ENCODE measurements around the gene BLM.

Gene BLM

GRCh38 chr15:90774731-90775514, 57.8 kb downstream of the BLM start:
- Histone ChIP-seq H3K4me3 (ENCODE audit: low read depth, low read length) (no peak overlapping the region), H3K9me3 (ENCODE audit: severe bottlenecking) (no peaks in the 10 kb centered on the region), H3K27ac (no peak overlapping the region), H3K27me3 (ENCODE audit: insufficient read depth, low read depth, severe bottlenecking) (no peaks in the 10 kb centered on the region), H3K36me3 (peaks cover 21% of the 10 kb centered on the region)
- TF ChIP-seq CTCF (IDR thresholded peaks at IDR 0.05; ENCODE audit: low read depth, low read length) = no peak
- no peak for DNase-seq

GRCh38 chr15:90780916-90781315, 63.8 kb downstream of the BLM start:
- Histone ChIP-seq H3K27me3 (ENCODE audit: insufficient read depth, low read depth, severe bottlenecking) (no peaks in the 10 kb centered on the region), H3K36me3 (peaks cover 10% of the 10 kb centered on the region), H3K4me3 (ENCODE audit: low read depth, low read length) (no peak overlapping the region), H3K27ac (no peak overlapping the region), H3K9me3 (ENCODE audit: severe bottlenecking) (no peaks in the 10 kb centered on the region)
- no peak for TF ChIP-seq CTCF (IDR thresholded peaks at IDR 0.05; ENCODE audit: low read depth, low read length)
- DNase-seq = no peak

GRCh38 chr15:90782442-90782841, 65.3 kb downstream of the BLM start:
- no peaks in the 10 kb centered on the region for H3K27me3 ChIP-seq (ENCODE audit: insufficient read depth, low read depth, severe bottlenecking)
- peaks cover 4% of the 10 kb centered on the region for H3K36me3 ChIP-seq

GRCh38 chr15:90787881-90788280, 70.7 kb downstream of the BLM start:
- Histone ChIP-seq H3K4me3 (ENCODE audit: low read depth, low read length) (no peak overlapping the region), H3K27ac (no peak overlapping the region), H3K27me3 (ENCODE audit: insufficient read depth, low read depth, severe bottlenecking) (no peaks in the 10 kb centered on the region), H3K9me3 (ENCODE audit: severe bottlenecking) (no peaks in the 10 kb centered on the region), H3K36me3 (peaks cover 29% of the 10 kb centered on the region)
- TF ChIP-seq CTCF (IDR thresholded peaks at IDR 0.05; ENCODE audit: low read depth, low read length) = no peak
- no peak for DNase-seq

More at GRCh38 chr15:90782442-90782841, 65.3 kb downstream of the BLM start:
- no peak overlapping the region for H3K4me3 ChIP-seq (ENCODE audit: low read depth, low read length)
- no peak overlapping the region for H3K27ac ChIP-seq
- no peak for TF ChIP-seq CTCF (IDR thresholded peaks at IDR 0.05; ENCODE audit: low read depth, low read length)
- no peak for DNase-seq
- no peaks in the 10 kb centered on the region for H3K9me3 ChIP-seq (ENCODE audit: severe bottlenecking)

GRCh38 chr15:90789462-90789861, 72.3 kb downstream of the BLM start:
- peaks cover 34% of the 10 kb centered on the region for H3K36me3 ChIP-seq
- H3K27me3 ChIP-seq (ENCODE audit: insufficient read depth, low read depth, severe bottlenecking) = no peaks in the 10 kb centered on the region
- no peaks in the 10 kb centered on the region for H3K9me3 ChIP-seq (ENCODE audit: severe bottlenecking)
- no peak for TF ChIP-seq CTCF (IDR thresholded peaks at IDR 0.05; ENCODE audit: low read depth, low read length)
- DNase-seq = no peak
- no peak overlapping the region for H3K4me3 ChIP-seq (ENCODE audit: low read depth, low read length)
- H3K27ac ChIP-seq = no peak overlapping the region

- no peaks in the 10 kb centered on the region for H3K27me3 ChIP-seq (ENCODE audit: insufficient read depth, low read depth, severe bottlenecking)
- TF ChIP-seq CTCF (IDR thresholded peaks at IDR 0.05; ENCODE audit: low read depth, low read length) = no peak
- no peak for DNase-seq
- no peak overlapping the region for H3K4me3 ChIP-seq (ENCODE audit: low read depth, low read length)
- H3K27ac ChIP-seq = no peak overlapping the region
- H3K9me3 ChIP-seq (ENCODE audit: severe bottlenecking) = no peaks in the 10 kb centered on the region
- H3K36me3 ChIP-seq = peaks cover 37% of the 10 kb centered on the region
Observed at GRCh38 chr15:90790057-90790456, 72.9 kb downstream of the BLM start.
